ENCODE measurements around the gene GPRC5B.

- no peak for TF ChIP-seq POLR2AphosphoS5 (IDR thresholded peaks at IDR 0.05; ENCODE audit: borderline replicate concordance, low read depth, low read length)
- TF ChIP-seq EZH2 (IDR thresholded peaks at IDR 0.05): no peak
These were observed 73.6 kb downstream of the GPRC5B start for GRCh38 chr16:19810817-19811731.

Data from SK-N-MC (cell line).